SK-MEL-5 (cell line): Measurements from ENCODE around the gene SLC30A2. TPM values are rescaled to one million over a fixed set of nuclear protein-coding genes. Genes with fewer than 3 reads are reported as not detected.

Source experiments
- DNase-seq: peaks from one replicate; pipeline ENCODE4 v3.0.0-alpha.2; 2016; ENCODE audit warnings: low read depth, low spot score
- in situ Hi-C: cut with HindIII; loops from 2 replicates; pipeline ENCODE4 v1.10.0; 2016; ENCODE audit warnings: low sequenced_read_pairs, high pct_unique_total_duplicates, low pct_unique_long_range_greater_than_20kb
- small RNA-seq, 2 experiments: library from RNA; depleted of rRNA; stranded (forward); fragments of <200 nt; gene quantifications; one replicate each; pipeline ENCODE3, GENCODE V24; 2014
- total RNA-seq: library from RNA; depleted of rRNA; stranded (reverse); fragments of >200 nt; shearing (Covaris generic); gene quantifications from 2 replicates; pipeline ENCODE4 v1.2.3, GENCODE V29; 2014; rRNA removed

SLC30A2 gene
- total RNA-seq, 1 experiment from 2014 or later: not detected

- in situ Hi-C loops: no loop called here
- no peak for DNase-seq
Measured at GRCh38 chr1:25993197-25993951, 52.5 kb downstream of the SLC30A2 start.

- in situ Hi-C loops: no loop called here
- DNase-seq: no peak
Measured at GRCh38 chr1:25992689-25993171, 53.2 kb downstream of the SLC30A2 start.

- in situ Hi-C loops: no loop called here
- no peak for DNase-seq
Measured at GRCh38 chr1:25991937-25992688, 53.8 kb downstream of the SLC30A2 start.

- no peak for DNase-seq
- in situ Hi-C loops: no loop called here
Measured at GRCh38 chr1:25990702-25991395, 55.1 kb downstream of the SLC30A2 start.

- in situ Hi-C loops: no loop called here
- DNase-seq: no peak
Measured at GRCh38 chr1:25990251-25990650, 55.7 kb downstream of the SLC30A2 start.

- no peak for DNase-seq
- in situ Hi-C loops: no loop called here
Measured at GRCh38 chr1:25989440-25990234, 56.3 kb downstream of the SLC30A2 start.

GRCh38 chr1:25987951-25988350 lies 58.0 kb downstream of the SLC30A2 start:
- in situ Hi-C loops: no loop called here
- DNase-seq: no peak

Small RNA genes lying within 50 kb of the gene (small RNA-seq; reads per million reads assigned to genes)
- gene RF00283 (0 reads per million in 2 experiments), gene RF00492 (0 reads per million in 2 experiments)

Other genes starting within 250 kb of the SLC30A2 start
- gene SELENON, start 245.9 kb downstream of the SLC30A2 start, total RNA-seq: 38.3 and 45.1 TPM in 2 replicates
- gene MTFR1L, start 226.2 kb downstream of the SLC30A2 start, total RNA-seq: 36.2 and 41.6 TPM in 2 replicates
- gene AUNIP, start 186.7 kb downstream of the SLC30A2 start, total RNA-seq: 6.6 and 7.0 TPM in 2 replicates
- 4.2 TPM in 2 replicates for gene PAQR7, start 170.4 kb downstream of the SLC30A2 start, total RNA-seq
- 99.5 and 125 TPM in 2 replicates for gene STMN1, start 139.7 kb downstream of the SLC30A2 start, total RNA-seq
- 10.9 and 11.1 TPM in 2 replicates for gene PAFAH2, start 48.1 kb downstream of the SLC30A2 start, total RNA-seq
- 7.0 and 7.1 TPM in 2 replicates for gene EXTL1, start 24.3 kb downstream of the SLC30A2 start, total RNA-seq
- 118 and 129 TPM in 2 replicates for gene TRIM63, start 21.5 kb upstream of the SLC30A2 start, total RNA-seq
- gene PDIK1L, start 65.7 kb upstream of the SLC30A2 start, total RNA-seq: 5.7 and 6.4 TPM in 2 replicates
- 0.05 TPM in 1 of 2 replicates, not detected in the other for gene FAM110D, start 113.0 kb upstream of the SLC30A2 start, total RNA-seq
- not detected in 2 replicates for gene C1orf232, start 122.8 kb upstream of the SLC30A2 start, total RNA-seq
- gene ZNF593, start 123.8 kb upstream of the SLC30A2 start, total RNA-seq: 49.2 and 58.5 TPM in 2 replicates
- gene ZNF593OS, start 125.7 kb upstream of the SLC30A2 start, total RNA-seq: not detected in 2 replicates
- 0.08 and 0.27 TPM in 2 replicates for gene CNKSR1, start 131.4 kb upstream of the SLC30A2 start, total RNA-seq
- not detected in 2 replicates for gene CATSPER4, start 144.5 kb upstream of the SLC30A2 start, total RNA-seq
- gene CEP85, start 188.1 kb upstream of the SLC30A2 start, total RNA-seq: 12.3 and 13.5 TPM in 2 replicates
- 30.7 and 32.8 TPM in 2 replicates for gene SH3BGRL3, start 234.0 kb upstream of the SLC30A2 start, total RNA-seq